SIG-M5 (cell line): ENCODE data around the gene RBM38.

Experiments
- DNase-seq: peaks from one replicate; lab custom pipeline; 2025; lab: John Stamatoyannopoulos, UW

RBM38 gene

DNA sequence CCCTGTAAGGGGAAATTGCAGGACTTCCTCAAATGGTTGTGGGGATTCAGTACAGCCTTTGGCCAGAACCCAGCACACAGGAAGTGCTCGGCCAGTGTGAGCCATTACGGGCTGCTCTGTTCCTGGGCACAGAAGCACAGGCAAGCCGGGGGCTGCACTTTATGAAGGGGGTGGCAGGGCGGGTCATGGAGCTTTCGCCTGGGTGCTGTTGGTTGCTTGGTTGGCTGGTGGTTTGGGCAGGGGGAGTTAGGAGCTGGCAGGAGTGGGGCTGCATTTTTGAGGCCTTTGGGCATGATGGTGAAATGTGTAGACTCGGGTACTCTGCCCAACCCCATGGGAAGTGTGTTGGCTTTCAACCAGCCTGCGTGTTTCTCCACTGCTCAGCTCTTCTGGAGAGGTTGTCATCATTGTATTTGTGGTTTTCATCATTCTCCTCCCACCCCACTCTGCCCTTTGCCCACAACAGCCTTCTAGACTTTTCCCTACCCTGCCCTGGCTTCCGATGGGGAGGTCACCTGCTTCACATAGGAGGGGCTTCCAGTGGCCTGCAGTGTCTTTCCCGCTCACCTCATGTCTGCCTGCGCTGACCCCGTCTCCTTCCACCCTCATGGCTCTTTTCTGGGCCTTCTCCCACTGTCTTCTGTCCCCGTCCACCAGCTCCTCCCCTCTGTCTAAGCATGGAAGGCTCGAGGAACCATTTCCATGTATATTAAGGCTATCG, 16.1 kb upstream of the RBM38 start:
- DNase-seq = no peak

GRCh38 chr20:57375652-57376230, 15.5 kb upstream of the RBM38 start:
- no peak for DNase-seq

DNA sequence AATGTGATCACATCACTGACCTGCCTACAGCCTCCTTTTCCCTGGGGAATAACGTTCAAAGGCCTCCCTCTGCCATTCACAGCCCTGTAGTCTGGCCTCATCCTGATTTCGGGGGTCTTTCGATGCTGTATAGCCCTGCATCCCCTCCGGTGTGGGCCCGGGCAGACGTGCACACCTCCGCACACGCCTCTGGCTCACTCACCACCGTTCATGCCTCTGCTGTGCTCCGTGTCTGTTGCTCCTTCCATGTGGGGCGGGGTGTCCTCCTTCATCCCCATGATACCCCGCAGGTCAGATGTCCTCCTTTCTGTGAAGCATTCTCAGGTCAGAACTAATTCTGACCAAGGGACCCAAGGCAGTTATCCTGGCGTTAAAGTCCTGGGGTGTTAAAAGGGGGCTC, 13.8 kb upstream of the RBM38 start:
- no peak for DNase-seq

DNA sequence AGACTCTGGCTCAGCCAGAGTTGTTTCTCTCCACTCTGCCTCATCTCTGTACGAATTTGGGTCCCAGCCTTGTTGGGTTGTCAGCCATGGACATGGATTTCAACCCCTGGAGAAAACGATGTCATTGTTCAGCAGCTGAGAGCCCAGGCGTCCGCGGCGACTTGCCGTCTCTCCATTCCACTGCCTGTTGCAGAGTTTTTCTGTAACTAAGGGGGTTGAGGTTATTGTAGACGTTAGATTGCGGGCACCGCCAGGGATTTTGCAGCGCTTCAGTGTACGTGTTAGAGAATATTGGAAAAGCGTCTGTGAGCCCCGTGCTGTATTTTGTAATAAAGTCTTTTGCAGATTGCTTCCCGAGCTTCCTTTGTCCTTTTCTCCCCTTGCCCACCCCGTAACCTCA, 13.1 kb upstream of the RBM38 start:
- DNase-seq = no peak

DNA sequence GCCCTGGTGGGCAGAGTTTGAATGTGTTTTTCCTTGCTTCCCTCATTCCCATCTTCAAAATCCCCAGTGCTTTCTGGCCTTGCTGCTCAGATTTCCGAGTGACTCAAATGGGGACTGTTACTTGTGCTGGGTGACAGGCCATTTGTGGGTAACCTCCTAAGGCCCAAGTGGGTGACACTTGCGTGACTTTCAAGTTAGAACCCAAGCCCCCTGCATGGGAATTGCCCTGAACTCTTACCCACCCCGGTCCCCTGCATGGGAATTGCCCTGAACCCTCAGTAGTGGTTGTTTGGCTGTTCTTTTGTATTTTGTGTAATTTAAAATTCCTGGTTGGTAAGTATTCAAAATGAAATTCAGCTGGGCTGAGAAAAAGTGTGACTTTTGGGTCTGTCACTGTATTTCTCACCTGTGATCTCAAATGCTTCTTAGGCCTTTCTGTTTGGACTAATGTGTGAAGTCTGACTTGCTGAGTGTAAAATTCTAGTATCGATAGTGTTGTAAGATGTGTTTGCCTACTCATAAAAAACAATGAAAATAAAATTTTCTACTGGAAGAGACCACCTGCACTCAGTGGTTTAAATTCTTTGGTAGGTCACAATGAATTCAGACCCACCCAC, 12.4 kb upstream of the RBM38 start:
- no peak for DNase-seq

GRCh38 chr20:57379263-57379647, 11.9 kb upstream of the RBM38 start:
- DNase-seq = no peak

GRCh38 chr20:57380081-57380750, 11.0 kb upstream of the RBM38 start:
- no peak for DNase-seq

GRCh38 chr20:57381596-57382503, 9.3 kb upstream of the RBM38 start:
- no peak for DNase-seq

DNA sequence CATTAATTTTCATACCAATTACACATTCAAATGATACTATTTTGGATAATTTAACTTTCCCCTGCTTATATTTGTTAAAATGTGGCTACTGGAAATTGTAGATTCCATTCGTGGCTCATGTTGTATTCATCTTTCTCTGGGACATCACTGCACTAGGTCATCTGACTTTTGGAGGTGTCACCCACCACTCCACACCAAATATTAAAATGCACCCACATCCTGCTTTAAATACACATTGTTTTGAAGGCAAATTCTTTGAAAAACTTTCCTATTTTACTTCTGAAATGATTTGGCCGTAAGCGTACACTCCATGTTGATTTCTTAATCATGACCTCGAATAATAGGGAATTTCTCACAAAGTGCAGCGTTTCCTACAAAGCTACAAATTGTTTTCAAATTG, 8.7 kb upstream of the RBM38 start:
- no peak for DNase-seq

DNA sequence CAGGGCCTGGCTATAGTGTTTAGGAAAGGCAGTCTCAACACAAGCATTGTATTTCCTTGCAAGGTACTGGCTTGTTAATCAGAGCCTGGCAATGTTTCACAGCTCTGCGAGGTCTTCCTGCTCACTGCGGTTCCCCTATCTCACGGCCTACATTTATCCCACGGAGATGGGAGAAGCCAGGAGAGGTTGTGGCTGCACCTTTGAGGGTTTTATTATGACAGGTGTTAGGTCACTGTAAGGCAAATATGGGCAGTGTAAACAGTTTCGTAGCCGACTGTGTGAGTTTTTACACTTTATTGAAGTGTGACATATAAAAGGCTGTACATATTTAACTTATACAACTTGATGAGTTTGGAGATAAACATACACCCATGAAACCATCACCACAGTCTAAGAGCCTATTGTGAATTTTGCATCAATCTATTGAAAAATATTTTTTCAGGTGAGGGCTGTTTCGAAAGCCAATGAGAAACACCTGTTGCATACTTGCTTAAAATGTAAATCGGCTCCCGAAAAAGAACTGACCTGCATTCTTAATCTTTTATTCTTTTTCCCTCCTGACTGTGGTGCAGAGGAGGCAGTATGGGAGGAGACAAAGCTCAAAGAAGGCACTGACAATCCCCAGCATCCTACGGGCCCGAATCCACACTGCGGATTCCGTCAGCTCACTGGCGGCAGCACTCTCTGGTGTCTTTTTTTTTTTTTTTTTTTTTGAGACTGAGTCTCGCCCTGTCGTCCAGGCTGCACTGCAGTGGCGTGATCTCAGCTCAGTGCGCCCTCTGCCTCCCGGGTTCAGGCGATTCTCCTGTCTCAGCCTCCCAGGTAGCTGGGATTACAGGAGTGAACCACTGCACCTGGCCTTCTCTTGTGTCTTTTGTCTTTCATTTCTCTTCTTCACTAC, 7.5 kb upstream of the RBM38 start:
- DNase-seq = no peak

GRCh38 chr20:57384486-57384885, 6.7 kb upstream of the RBM38 start:
- DNase-seq = no peak

- DNase-seq = no peak
Observed at GRCh38 chr20:57384953-57385761, 6.0 kb upstream of the RBM38 start.

DNA sequence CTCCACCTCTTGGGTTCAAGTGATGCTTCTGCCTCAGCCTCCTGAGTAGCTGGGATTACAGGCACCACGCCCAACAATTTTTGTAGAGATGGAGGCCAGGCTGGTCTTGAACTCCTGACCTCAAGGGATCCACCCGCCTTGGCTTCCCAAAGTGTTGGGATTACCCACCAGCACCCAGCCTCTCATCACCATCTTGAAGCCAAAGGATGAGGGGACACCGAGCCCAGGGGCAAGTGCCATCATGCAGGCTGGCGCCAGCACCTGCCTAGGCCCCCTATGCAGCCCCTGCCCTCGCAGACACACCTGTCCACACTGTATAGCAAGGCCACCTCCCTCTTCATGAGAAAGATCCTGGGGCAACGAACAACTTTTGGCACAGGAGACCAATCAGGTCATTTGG, 5.3 kb upstream of the RBM38 start:
- DNase-seq = no peak

DNA sequence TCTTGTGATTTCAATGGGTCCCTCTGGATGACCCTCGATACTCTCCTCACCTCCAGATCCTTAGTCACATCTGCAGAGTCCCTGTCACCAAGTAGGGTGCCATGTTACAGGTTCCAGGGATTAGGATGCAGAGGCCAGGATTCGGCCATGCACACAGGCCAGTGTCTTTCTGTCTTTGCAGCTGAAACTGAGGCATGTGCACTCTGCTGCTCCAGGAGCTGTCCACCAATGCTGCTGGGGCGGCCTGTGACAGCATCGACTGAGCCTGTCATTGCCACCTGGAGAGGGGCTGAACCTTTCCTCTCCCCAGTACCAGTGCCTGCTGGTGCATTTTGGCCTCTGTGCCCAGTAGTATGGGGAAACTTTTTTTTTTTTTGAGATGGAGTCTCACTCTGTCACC, 4.4 kb upstream of the RBM38 start:
- DNase-seq = no peak

GRCh38 chr20:57387463-57387862, 3.7 kb upstream of the RBM38 start:
- DNase-seq = no peak

- DNase-seq = no peak
Observed at GRCh38 chr20:57387945-57388371, 3.2 kb upstream of the RBM38 start.

DNA sequence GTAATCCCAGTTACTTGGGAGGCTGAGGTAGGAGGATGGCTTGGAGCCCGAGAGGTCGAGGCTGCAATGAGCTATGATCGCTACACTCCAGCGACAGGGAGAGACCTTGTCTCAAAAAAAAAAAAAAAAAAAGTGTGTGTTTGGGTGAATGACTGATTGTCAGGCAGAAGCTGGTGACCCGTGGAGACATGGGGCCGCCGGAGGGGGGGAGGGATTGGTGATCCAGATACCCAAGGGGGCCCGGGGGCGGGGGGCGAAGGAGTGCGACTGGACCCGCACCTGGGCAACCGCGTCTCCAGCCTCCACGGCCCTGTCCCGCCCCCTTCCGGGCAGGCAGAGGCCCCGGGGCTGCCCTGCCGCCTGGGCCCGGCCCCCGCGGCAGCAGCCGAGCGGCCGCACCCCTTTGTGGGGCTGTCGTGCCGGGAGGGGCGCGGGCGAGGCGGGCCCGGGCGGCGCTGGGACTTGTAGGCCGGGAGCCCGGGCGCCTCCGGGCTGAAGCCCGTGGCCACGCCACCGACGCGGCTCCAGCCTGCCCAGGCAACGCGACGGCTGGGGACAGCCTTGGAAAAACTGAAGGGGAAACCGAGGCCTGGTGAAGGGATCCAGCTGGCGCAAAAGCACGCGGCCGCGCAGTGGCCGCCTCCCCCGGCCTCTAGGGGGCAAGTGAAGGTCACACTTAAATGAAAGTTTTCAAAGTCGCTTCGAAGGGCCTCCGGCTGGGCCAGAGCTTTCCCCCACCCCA, 2.1 kb upstream of the RBM38 start:
- no peak for DNase-seq

DNA sequence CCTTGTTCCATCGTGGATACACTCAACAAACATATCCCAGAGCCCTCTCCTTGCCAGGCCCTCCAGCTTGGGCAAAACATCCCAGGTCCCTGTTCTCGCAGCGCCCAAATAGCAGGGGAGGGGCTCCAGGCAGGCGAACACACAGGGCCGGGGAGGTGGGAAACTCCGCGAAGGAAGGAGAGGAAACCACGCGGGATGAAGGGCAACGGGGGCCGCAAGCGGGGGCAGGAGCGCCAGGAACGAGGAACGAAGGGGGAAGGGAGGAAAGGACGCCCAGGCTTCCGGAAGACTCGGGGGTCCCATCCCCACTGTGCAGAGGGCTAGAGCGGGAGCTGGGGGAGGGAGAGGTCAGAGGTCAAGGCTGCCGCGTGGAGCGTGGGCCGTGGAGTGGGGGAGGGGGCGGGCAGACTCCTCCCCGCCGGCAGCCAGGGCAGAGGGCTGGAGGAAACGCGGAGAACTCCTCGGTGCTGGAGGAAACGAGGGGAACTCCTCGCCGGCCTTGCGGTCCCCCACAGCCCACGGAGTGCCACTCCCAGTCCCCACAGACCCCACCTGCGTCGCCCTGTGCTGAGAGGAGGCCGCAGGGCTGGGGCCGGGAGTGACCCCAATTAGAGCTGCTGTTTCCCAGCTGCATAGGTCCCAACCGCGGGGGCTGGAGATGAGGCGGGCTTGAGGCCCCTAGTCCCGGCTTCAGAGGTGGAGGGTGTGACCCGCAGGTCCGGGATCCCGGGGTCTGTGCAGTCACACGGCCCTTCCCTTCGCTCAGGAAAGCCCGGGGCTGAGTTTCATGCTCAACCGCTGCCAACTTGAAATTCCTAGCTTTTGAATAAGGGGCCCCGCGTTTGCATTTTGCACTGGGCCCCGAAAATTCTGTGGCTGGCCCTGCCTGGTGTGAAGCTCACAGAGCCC, 1.2 kb upstream of the RBM38 start:
- DNase-seq = no peak
